ENCODE data around the gene CXCL11.
A peak's percentile ranks its signal among the peaks of the same experiment; 100 is the strongest.
"Not testable (repeated sequence)": the region's sequence is repeated elsewhere in the genome, so short reads cannot be mapped to it uniquely, and the experiment has no call there.

CXCL11 gene

DNA sequence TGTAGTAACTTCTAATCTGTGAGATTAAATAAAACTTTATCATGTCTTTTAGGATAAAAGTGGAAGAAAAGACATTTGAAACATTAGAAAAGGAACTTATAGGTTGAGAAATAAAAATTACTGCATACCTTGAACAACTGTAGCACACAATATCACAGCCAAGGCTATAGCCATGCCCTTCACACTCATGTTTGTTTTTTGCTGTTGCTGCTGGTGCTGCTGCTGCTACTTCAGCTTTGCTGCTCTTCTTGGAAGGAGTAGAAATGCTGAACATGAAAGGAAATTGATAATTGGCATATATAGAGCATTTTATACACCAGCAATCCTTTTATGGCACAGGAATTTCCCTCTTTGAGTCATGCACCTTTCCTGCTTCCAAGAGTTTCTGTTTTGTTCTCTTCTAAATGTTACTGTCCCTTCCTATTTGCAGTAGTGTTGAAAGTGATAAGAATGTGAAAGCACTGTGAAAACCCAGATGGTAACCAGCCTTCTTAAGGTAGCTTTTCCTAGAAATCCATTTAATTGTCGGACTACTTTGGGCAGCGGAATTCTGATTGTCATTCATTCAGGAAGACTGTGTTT lies at the start of gene CXCL11:
TSS of gene CXCL11 (minus strand) at position 272 of the 582 bp plus-strand sequence. CDS start at position 189, 83 bp downstream.
- DNase-seq: no peak

DNA sequence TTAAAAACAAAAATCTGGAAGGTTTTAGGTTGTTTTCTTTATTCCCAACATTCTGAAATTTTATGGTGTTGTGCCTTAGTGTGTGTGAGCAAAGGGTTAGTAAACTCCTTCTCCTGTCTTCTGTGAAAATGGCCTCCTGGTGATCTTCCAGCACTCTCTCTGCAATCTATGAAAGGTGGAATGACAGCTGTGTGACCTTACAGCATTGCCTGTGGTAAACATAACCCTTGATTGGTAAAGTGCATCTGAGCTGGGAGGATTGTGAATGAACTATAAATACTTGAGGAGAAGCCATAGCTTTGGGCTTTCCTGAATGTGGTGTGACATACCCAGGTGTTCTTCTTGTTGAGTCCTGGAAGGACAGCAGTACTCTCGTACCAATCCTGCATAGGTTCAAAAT lies 48.7 kb upstream of the CXCL11 start:
- DNase-seq: no peak

DNA sequence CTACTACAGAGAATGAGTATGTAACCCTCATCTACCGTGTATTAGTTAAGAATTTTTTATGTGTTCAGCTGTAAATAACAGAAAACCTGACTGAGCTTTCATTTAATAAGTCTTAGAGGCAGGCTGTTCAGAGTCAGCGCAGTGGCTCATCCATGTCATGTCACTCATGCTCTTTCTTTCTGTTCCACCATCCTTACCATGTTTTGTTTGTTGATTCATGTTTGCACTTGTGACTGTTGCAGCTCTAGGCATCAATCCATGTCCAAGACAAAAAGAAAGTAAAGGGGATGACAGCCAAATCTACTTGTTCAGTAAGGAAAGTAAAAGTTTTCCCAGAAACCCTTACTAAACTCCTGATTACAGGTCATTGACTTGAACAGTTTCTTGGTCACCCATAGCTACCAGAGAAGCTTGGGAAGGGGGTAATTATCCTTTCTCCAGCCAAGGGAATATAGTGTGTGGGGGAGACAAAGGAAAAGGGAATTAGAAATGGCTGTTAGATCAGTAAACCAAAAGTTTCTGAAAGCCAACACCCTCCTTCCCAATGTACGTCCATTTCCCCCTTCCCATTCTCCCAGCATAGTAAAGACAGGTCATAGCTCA lies 47.6 kb upstream of the CXCL11 start:
- no peak for DNase-seq

DNA sequence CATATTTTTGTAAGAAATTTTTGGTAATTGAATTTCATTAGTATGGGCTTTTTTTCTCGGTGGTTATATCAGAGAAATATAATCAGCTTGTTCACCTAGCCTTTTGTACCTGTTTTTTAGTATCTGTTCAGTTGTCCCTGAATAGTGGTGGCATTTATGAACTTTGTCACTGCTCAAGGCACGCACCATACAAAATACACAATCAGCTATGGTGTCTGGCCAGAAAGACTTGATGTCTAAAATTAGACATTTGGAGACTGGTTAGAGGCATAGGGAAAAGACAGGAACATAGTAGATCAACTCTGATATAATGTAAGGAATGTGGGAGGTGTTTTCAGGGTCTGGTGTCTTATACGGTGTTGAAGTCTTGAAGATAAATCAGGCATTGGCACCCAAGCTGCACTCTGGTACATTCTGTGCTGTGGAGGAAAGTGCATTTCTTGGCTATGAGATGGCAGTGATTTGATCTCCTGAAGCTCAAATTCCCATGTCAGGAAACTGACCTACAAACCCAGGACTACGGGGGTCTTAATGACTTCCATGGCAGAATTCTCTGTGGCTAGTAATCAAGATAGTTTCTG lies 42.3 kb upstream of the CXCL11 start:
- no peak for DNase-seq

- DNase-seq: no peak
Observed at GRCh38 chr4:76074993-76075600, 39.2 kb upstream of the CXCL11 start.

DNA sequence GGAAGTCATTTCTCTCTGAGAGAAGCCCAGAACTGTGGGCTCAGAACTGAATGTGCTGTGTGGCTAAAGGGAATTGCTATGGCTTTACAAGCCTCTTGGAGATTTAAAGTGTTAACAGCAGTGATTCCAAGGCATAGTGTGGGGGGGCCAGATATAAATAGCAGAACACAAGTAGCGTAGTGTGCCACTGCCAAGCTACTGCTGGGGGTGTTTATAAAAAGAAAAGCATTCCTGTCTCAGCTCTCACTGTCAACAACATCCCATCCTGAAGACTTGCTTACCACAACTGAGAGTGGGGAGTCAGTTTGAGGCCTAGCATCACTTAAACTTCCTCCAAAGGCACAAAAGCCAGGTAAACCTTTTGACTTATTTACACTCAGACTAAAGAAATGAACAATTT lies 38.6 kb upstream of the CXCL11 start, which contains the start of gene ART3:
TSS of gene ART3 (plus strand) at position 242 of the 400 bp plus-strand sequence. CDS start 1,181 bp downstream, outside the sequence.
- DNase-seq: no peak

- DNase-seq: no peak
Observed at GRCh38 chr4:76072760-76073159, 36.9 kb upstream of the CXCL11 start.

DNA sequence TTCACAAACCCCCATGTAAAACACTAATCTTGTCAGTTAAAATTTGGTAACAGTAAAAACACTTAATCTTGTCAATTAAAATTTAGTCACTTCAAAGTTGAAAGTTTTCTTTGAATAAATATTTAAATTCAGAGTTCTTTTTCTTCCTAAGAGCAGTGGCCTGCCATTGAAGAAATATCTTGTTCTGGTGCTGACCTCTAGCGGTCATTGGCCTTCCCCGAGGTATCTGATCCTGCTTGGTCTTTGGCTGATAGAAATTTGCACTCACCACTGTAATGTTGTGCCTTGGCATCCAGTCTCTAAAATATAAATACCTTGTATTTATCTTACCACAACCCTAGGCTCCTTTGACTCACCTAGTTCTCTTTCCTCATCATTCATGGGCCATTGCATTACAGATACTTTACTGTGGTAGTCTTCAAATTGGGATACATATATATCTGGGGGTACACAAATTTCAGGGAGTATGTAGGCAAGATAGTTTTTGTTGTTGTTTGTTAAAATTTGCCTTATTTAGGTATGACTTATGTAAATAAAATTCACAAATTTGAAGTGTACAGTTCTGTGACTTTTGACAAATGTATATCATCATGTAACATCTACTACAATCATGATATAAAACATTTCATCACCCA lies 31.9 kb upstream of the CXCL11 start:
- DNase-seq: peak; percentile 60

GRCh38 chr4:76066546-76066945 lies 30.7 kb upstream of the CXCL11 start:
- DNase-seq: no peak

DNA sequence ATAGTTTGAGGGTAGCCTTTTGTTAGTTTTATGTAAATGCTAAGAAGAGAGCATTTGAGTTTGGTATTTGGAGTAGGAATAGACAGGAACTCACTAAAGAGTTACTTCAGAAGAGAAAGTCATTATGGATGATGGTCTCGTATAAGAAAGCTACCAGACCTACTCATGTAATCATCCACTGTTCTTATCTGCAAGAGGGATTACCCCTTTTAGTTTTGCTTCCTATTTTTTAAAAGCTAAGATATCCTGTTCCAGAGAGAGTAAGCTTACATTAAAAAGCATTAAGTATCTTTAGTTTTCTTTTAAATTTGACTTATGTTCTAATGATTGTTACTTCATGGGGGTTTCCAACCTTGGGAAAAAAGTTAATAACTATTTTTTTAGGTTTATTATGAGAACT lies 26.1 kb upstream of the CXCL11 start:
- DNase-seq: no peak

DNA sequence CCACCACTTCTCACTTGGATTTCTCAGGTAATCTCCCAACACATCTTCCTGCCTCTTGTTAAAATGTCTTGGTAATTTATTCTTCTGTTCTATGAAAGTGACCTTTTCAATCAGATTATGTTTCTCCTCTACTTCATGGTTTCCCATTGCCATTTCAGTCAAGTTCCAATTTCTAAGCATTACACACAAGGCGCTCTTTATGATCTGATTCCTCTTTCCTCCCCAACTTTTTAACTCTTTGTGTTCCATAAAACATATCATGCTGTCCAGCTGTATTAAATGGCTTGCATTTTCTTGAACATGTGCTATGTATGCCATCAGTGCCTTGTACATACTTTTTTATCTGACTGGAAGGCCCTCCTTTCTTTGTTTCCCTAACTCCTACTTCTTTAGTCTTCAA lies 25.6 kb upstream of the CXCL11 start:
- DNase-seq: no peak

GRCh38 chr4:76060506-76060905 lies 24.6 kb upstream of the CXCL11 start:
- no peak for DNase-seq

GRCh38 chr4:76059750-76060149 lies 23.9 kb upstream of the CXCL11 start:
- no peak for DNase-seq

DNA sequence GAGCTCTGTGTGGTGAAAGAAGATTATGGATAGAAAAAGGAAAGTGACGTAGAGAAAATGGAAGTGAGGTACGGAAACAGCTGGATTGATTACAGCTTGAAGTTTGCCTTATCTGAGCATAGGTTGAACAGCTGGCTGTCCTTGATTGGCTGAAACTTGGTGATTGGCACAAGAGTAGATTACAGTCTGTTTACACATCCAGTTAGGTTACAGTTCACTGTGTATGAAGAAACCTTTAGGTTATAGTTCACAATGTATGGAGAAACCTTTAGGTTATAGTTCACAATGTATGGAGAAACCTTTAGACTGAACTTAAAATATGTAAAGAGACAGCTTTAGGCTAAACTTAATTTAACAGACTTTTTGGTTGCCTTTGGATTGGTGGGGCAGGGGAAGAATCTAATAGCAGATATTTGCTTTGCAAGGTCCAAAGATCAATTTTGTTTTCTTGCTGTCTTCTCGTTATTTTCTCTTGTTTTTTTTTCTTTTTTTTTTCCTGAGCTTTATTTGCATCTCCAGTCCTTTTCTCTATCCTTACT lies 23.1 kb upstream of the CXCL11 start:
- DNase-seq: no peak

DNA sequence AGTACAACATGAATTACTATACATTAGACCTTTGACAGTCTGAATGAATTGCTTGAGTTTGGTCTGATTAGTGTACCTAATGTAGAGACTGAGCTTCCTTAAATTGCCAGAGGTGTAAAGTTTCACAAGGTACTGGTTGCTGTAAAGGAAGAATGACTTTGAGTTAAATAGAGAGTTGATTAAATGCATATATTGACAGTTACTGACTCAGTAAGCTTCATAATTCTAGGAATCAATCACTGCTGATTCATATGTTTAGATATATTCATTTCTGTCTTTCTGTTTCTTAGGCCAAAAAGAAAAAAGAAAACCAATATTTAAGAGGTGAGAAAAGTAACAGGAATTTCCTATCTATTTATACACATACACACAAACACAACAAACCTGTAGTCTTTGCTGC lies 22.4 kb upstream of the CXCL11 start:
- DNase-seq: no peak

GRCh38 chr4:76055421-76055820 lies 19.6 kb upstream of the CXCL11 start:
- no peak for DNase-seq

GRCh38 chr4:76055016-76055415 lies 19.1 kb upstream of the CXCL11 start:
- DNase-seq: no peak

- DNase-seq: no peak
Observed at GRCh38 chr4:76053730-76054129, 17.9 kb upstream of the CXCL11 start.

DNA sequence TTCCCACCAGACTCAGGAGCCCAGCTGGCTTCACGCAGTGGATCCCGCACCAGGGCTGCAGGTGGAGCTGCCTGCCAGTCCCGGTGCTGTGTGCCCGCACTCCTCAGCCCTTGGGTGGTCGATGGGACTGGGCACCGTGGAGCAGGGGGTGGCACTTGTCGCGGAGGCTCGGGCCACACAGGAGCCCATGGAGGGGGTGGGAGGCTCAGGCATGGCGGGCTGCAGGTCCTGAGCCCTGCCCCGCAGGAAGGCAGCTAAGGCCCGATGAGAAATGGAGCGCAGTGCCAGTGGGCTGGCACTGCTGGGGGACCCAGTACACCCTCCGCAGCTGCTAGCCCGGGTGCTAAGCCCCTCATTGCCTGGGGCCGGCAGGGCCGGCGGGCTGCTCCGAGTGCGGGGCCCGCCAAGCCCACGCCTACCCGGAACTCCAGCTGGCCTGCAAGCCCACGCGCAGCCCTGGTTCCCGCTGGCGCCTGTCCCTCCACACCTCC lies 14.7 kb upstream of the CXCL11 start:
- not testable (repeated sequence) for DNase-seq

- DNase-seq: not testable (repeated sequence)
Observed at GRCh38 chr4:76049860-76050416, 14.1 kb upstream of the CXCL11 start.

- DNase-seq: not testable (repeated sequence)
Observed at GRCh38 chr4:76044686-76045085, 8.8 kb upstream of the CXCL11 start.

GRCh38 chr4:76043306-76043705 lies 7.4 kb upstream of the CXCL11 start:
- not testable (repeated sequence) for DNase-seq
